Activated naive CD4-positive, alpha-beta T cell treated with anti-CD3 and anti-CD28 coated beads, Interleukin-2, amount 10 ng/mL, durations not matched to agents 7 days and 5 days (primary cell): Measurements from ENCODE around the gene PAMR1.
"Not testable (repeated sequence)": the region's sequence is repeated elsewhere in the genome, so short reads cannot be mapped to it uniquely, and the experiment has no call there.

Experiments
- CTCF ChIA-PET: fragments of 350-600 bp; sonication (Branson Sonifier 250); formaldehyde crosslinking; loops from one replicate; lab custom pipeline; 2021; ENCODE audit warnings: antibody characterized with exemption; lab: Charles Lee
- DNase-seq: peaks from one replicate; pipeline ENCODE4 v3.0.0-alpha.2; 2020
- H3K27ac Mint-ChIP-seq: one replicate; pipeline ENCODE4 v1.8.0; 2021; ENCODE audit warnings: mild to moderate bottlenecking, moderate library complexity, mixed read lengths
- H3K27me3 Mint-ChIP-seq: one replicate; pipeline ENCODE4 v1.8.0; 2021; ENCODE audit warnings: mild to moderate bottlenecking, mixed read lengths
- H3K36me3 Mint-ChIP-seq: one replicate; pipeline ENCODE4 v1.8.0; 2021; ENCODE audit warnings: mixed read lengths
- H3K4me1 Mint-ChIP-seq: one replicate; pipeline ENCODE4 v1.8.0; 2021; ENCODE audit warnings: mixed read lengths
- H3K4me3 Mint-ChIP-seq: one replicate; pipeline ENCODE4 v1.8.0; 2021; ENCODE audit warnings: mild to moderate bottlenecking, moderate library complexity, mixed read lengths
- H3K9me3 Mint-ChIP-seq: one replicate; pipeline ENCODE4 v1.8.0; 2021; ENCODE audit warnings: mixed read lengths

PAMR1 gene

GRCh38 chr11:35550374-35551036 is 25.1 kb upstream of the PAMR1 start:
- H3K27ac Mint-ChIP-seq = no peak overlapping the region
- no peaks in the 10 kb centered on the region for H3K4me1 Mint-ChIP-seq
- no peak for DNase-seq
- no peaks in the 10 kb centered on the region for H3K9me3 Mint-ChIP-seq
- H3K36me3 Mint-ChIP-seq = no peaks in the 10 kb centered on the region
- CTCF ChIA-PET = no interaction called here
- H3K4me3 Mint-ChIP-seq = no peak overlapping the region
- H3K27me3 Mint-ChIP-seq = peaks cover 17% of the 10 kb centered on the region

- CTCF ChIA-PET = no interaction called here
- Mint-ChIP-seq H3K9me3 (no peaks in the 10 kb centered on the region), H3K27ac (no peak overlapping the region), H3K4me3 (no peak overlapping the region), H3K36me3 (no peaks in the 10 kb centered on the region), H3K4me1 (no peaks in the 10 kb centered on the region), H3K27me3 (peaks cover 17% of the 10 kb centered on the region)
- DNase-seq = no peak
Observed at GRCh38 chr11:35549787-35550186, 24.4 kb upstream of the PAMR1 start.

GRCh38 chr11:35548925-35549561 is 23.6 kb upstream of the PAMR1 start:
- H3K4me3 Mint-ChIP-seq = no peak overlapping the region
- H3K27ac Mint-ChIP-seq = no peak overlapping the region
- H3K36me3 Mint-ChIP-seq = no peaks in the 10 kb centered on the region
- no peaks in the 10 kb centered on the region for H3K4me1 Mint-ChIP-seq
- CTCF ChIA-PET = no interaction called here
- no peak for DNase-seq
- H3K27me3 Mint-ChIP-seq = peaks cover 13% of the 10 kb centered on the region
- no peaks in the 10 kb centered on the region for H3K9me3 Mint-ChIP-seq

- H3K4me3 Mint-ChIP-seq, H3K4me1 Mint-ChIP-seq, H3K9me3 Mint-ChIP-seq, CTCF ChIA-PET, H3K36me3 Mint-ChIP-seq, H3K27ac Mint-ChIP-seq, DNase-seq: not testable (repeated sequence)
- H3K27me3 Mint-ChIP-seq = peaks cover 13% of the 10 kb centered on the region
Observed at GRCh38 chr11:35547995-35548394, 22.6 kb upstream of the PAMR1 start.

- DNase-seq = no peak
- CTCF ChIA-PET = no interaction called here
- H3K9me3 Mint-ChIP-seq = no peaks in the 10 kb centered on the region
- H3K27ac Mint-ChIP-seq = no peak overlapping the region
- no peaks in the 10 kb centered on the region for H3K36me3 Mint-ChIP-seq
- peaks cover 13% of the 10 kb centered on the region for H3K27me3 Mint-ChIP-seq
- no peak overlapping the region for H3K4me3 Mint-ChIP-seq
- H3K4me1 Mint-ChIP-seq = no peaks in the 10 kb centered on the region
Observed at GRCh38 chr11:35546317-35546716, 20.9 kb upstream of the PAMR1 start.

- Mint-ChIP-seq H3K36me3 (no peaks in the 10 kb centered on the region), H3K27ac (no peak overlapping the region), H3K27me3 (peaks cover 13% of the 10 kb centered on the region), H3K4me3 (no peak overlapping the region), H3K4me1 (no peaks in the 10 kb centered on the region), H3K9me3 (no peaks in the 10 kb centered on the region)
- no peak for DNase-seq
- CTCF ChIA-PET = no interaction called here
Observed at GRCh38 chr11:35545391-35546003, 20.1 kb upstream of the PAMR1 start.

- Mint-ChIP-seq H3K27me3 (peaks cover 13% of the 10 kb centered on the region), H3K9me3 (no peaks in the 10 kb centered on the region), H3K36me3 (no peaks in the 10 kb centered on the region), H3K27ac (no peak overlapping the region), H3K4me1 (no peaks in the 10 kb centered on the region), H3K4me3 (no peak overlapping the region)
- CTCF ChIA-PET = no interaction called here
- no peak for DNase-seq
Observed at GRCh38 chr11:35543481-35543880, 18.1 kb upstream of the PAMR1 start.

GRCh38 chr11:35541621-35542375 is 16.4 kb upstream of the PAMR1 start:
- Mint-ChIP-seq H3K27me3 (peaks cover 16% of the 10 kb centered on the region), H3K4me3 (no peak overlapping the region), H3K27ac (no peak overlapping the region), H3K9me3 (no peaks in the 10 kb centered on the region), H3K36me3 (no peaks in the 10 kb centered on the region), H3K4me1 (no peaks in the 10 kb centered on the region)
- CTCF ChIA-PET = no interaction called here
- DNase-seq = no peak

GRCh38 chr11:35540526-35540925 is 15.1 kb upstream of the PAMR1 start:
- Mint-ChIP-seq H3K4me1 (no peaks in the 10 kb centered on the region), H3K9me3 (no peaks in the 10 kb centered on the region), H3K36me3 (no peaks in the 10 kb centered on the region), H3K27me3 (peaks cover 18% of the 10 kb centered on the region), H3K27ac (no peak overlapping the region), H3K4me3 (no peak overlapping the region)
- CTCF ChIA-PET = interaction anchor here (1.0 kb wide), 1 partner anchor 10 kb away, joined by 3 read pairs; no protein-coding TSS in a partner anchor
- no peak for DNase-seq

GRCh38 chr11:35539781-35540281 is 14.4 kb upstream of the PAMR1 start:
- H3K27ac Mint-ChIP-seq = no peak overlapping the region
- CTCF ChIA-PET = interaction anchor here (1.0 kb wide), 1 partner anchor 10 kb away, joined by 3 read pairs; no protein-coding TSS in a partner anchor
- no peak overlapping the region for H3K4me3 Mint-ChIP-seq
- no peaks in the 10 kb centered on the region for H3K4me1 Mint-ChIP-seq
- peaks cover 18% of the 10 kb centered on the region for H3K27me3 Mint-ChIP-seq
- no peak for DNase-seq
- no peaks in the 10 kb centered on the region for H3K9me3 Mint-ChIP-seq
- H3K36me3 Mint-ChIP-seq = no peaks in the 10 kb centered on the region

GRCh38 chr11:35539256-35539655 is 13.8 kb upstream of the PAMR1 start:
- Mint-ChIP-seq H3K4me3 (no peak overlapping the region), H3K4me1 (no peaks in the 10 kb centered on the region), H3K27me3 (peaks cover 18% of the 10 kb centered on the region), H3K27ac (no peak overlapping the region), H3K36me3 (no peaks in the 10 kb centered on the region), H3K9me3 (no peaks in the 10 kb centered on the region)
- CTCF ChIA-PET = no interaction called here
- DNase-seq = no peak

- Mint-ChIP-seq H3K9me3 (no peaks in the 10 kb centered on the region), H3K4me3 (no peak overlapping the region)
Observed at GRCh38 chr11:35536470-35536869, 11.1 kb upstream of the PAMR1 start.

GRCh38 chr11:35531246-35531645 is 5.8 kb upstream of the PAMR1 start:
- DNase-seq = no peak
- CTCF ChIA-PET = no interaction called here
- Mint-ChIP-seq H3K27me3 (peaks cover 25% of the 10 kb centered on the region), H3K36me3 (no peaks in the 10 kb centered on the region), H3K4me1 (no peaks in the 10 kb centered on the region), H3K4me3 (no peak overlapping the region), H3K27ac (no peak overlapping the region), H3K9me3 (no peaks in the 10 kb centered on the region)

More at GRCh38 chr11:35536470-35536869, 11.1 kb upstream of the PAMR1 start:
- CTCF ChIA-PET = no interaction called here
- H3K27me3 Mint-ChIP-seq = peaks cover 18% of the 10 kb centered on the region
- no peaks in the 10 kb centered on the region for H3K36me3 Mint-ChIP-seq
- H3K4me1 Mint-ChIP-seq = no peaks in the 10 kb centered on the region
- DNase-seq = no peak
- no peak overlapping the region for H3K27ac Mint-ChIP-seq

- Mint-ChIP-seq H3K27ac (no peak overlapping the region), H3K27me3 (peaks cover 37% of the 10 kb centered on the region), H3K4me3 (no peak overlapping the region), H3K4me1 (no peaks in the 10 kb centered on the region), H3K36me3 (no peaks in the 10 kb centered on the region), H3K9me3 (no peaks in the 10 kb centered on the region)
- no peak for DNase-seq
- CTCF ChIA-PET = interaction anchor here (0.6 kb wide), 1 partner anchor 10 kb away, joined by 3 read pairs; no protein-coding TSS in a partner anchor
Observed at GRCh38 chr11:35529971-35530495, 4.6 kb upstream of the PAMR1 start.
